Activated CD8-positive, alpha-beta memory T cell treated with anti-CD3 and anti-CD28 coated beads for 36 hours (primary cell): ENCODE data around the gene ARHGAP18. TPM values are rescaled to one million over a fixed set of nuclear protein-coding genes. Genes with fewer than 3 reads are reported as not detected.

Experiments used
- CTCF ChIA-PET: fragments of 350-600 bp; sonication (Branson Sonifier 250); formaldehyde crosslinking; loops from one replicate; lab custom pipeline; 2021; ENCODE audit warnings: antibody characterized with exemption; lab: Charles Lee
- POLR2A ChIA-PET: fragments of 350-600 bp; sonication (Branson Sonifier 250); formaldehyde crosslinking; loops from one replicate; lab custom pipeline; 2021; ENCODE audit warnings: antibody characterized with exemption; lab: Charles Lee
- total RNA-seq, 2 experiments: library from RNA; stranded (reverse); gene quantifications; one replicate each; pipeline ENCODE4 v1.2.3, GENCODE V29; 2021

Gene ARHGAP18
- total RNA-seq, 2 experiments from 2014 or later = 6.6 to 7.5 TPM

- ChIA-PET POLR2A (no interaction called here), CTCF (interaction anchor here (0.7 kb wide), 1 partner anchor 232 kb away, joined by 3 read pairs; no protein-coding TSS in a partner anchor)
These were observed 11.5 kb downstream of the ARHGAP18 start for GRCh38 chr6:129698430-129698829.

- ChIA-PET CTCF (no interaction called here), POLR2A (no interaction called here)
These were observed 12.2 kb downstream of the ARHGAP18 start for GRCh38 chr6:129697788-129698187.

- ChIA-PET CTCF (interaction anchor here (1.5 kb wide), 1 partner anchor 14 kb away, joined by 3 read pairs; no protein-coding TSS in a partner anchor), POLR2A (interaction anchor here (0.5 kb wide), 1 partner anchor 51 kb away, joined by 4 read pairs; no protein-coding TSS in a partner anchor)
These were observed 13.1 kb downstream of the ARHGAP18 start for GRCh38 chr6:129696843-129697242.

GRCh38 chr6:129696028-129696418 lies 14.0 kb downstream of the ARHGAP18 start:
- POLR2A ChIA-PET = interaction anchor here (0.6 kb wide), 1 partner anchor 52 kb away, joined by 3 read pairs; no protein-coding TSS in a partner anchor
- CTCF ChIA-PET = interaction anchor here (1.5 kb wide), 1 partner anchor 13 kb away, joined by 3 read pairs; no protein-coding TSS in a partner anchor

- ChIA-PET POLR2A (interaction anchor here (0.6 kb wide), 1 partner anchor 53 kb away, joined by 3 read pairs; no protein-coding TSS in a partner anchor), CTCF (no interaction called here)
These were observed 14.5 kb downstream of the ARHGAP18 start for GRCh38 chr6:129695373-129696027.

- ChIA-PET CTCF (no interaction called here), POLR2A (no interaction called here)
These were observed 15.9 kb downstream of the ARHGAP18 start for GRCh38 chr6:129694036-129694435.

- ChIA-PET CTCF (no interaction called here), POLR2A (no interaction called here)
These were observed 17.5 kb downstream of the ARHGAP18 start for GRCh38 chr6:129692467-129692866.

- POLR2A ChIA-PET = no interaction called here
- CTCF ChIA-PET = no interaction called here
These were observed 18.3 kb downstream of the ARHGAP18 start for GRCh38 chr6:129691709-129692108.

GRCh38 chr6:129691043-129691640 lies 18.8 kb downstream of the ARHGAP18 start:
- CTCF ChIA-PET = no interaction called here

GRCh38 chr6:129686941-129687627 lies 22.9 kb downstream of the ARHGAP18 start:
- CTCF ChIA-PET = interaction anchor here (0.7 to 0.8 kb wide), 2 partner anchors 20 to 42 kb away, joined by 3 read pairs; no protein-coding TSS in a partner anchor
- POLR2A ChIA-PET = no interaction called here

More at GRCh38 chr6:129691043-129691640, 18.8 kb downstream of the ARHGAP18 start:
- POLR2A ChIA-PET = no interaction called here

GRCh38 chr6:129685662-129686031 lies 24.3 kb downstream of the ARHGAP18 start:
- CTCF ChIA-PET = no interaction called here
- POLR2A ChIA-PET = no interaction called here

- ChIA-PET POLR2A (no interaction called here), CTCF (interaction anchor here (1.5 kb wide), 2 partner anchors 28 to 336 kb away, joined by 3 to 4 read pairs; no protein-coding TSS in a partner anchor)
These were observed 24.9 kb downstream of the ARHGAP18 start for GRCh38 chr6:129684903-129685661.

- POLR2A ChIA-PET = interaction anchor here (1.1 kb wide), 1 partner anchor 11 kb away, joined by 3 read pairs; no protein-coding TSS in a partner anchor
- CTCF ChIA-PET = interaction anchor here (0.9 to 1.5 kb wide), 4 partner anchors 11 to 337 kb away, joined by 3 to 4 read pairs (median 4); no protein-coding TSS in a partner anchor
These were observed 25.6 kb downstream of the ARHGAP18 start for GRCh38 chr6:129684323-129684884.

- ChIA-PET POLR2A (interaction anchor here (1.1 kb wide), 1 partner anchor 10 kb away, joined by 3 read pairs; no protein-coding TSS in a partner anchor), CTCF (interaction anchor here (0.9 to 1.5 kb wide), 5 partner anchors 11 to 337 kb away, joined by 3 to 4 read pairs (median 3); no protein-coding TSS in a partner anchor)
These were observed 26.2 kb downstream of the ARHGAP18 start for GRCh38 chr6:129683601-129684322.

GRCh38 chr6:129681913-129682205 lies 28.1 kb downstream of the ARHGAP18 start:
- ChIA-PET POLR2A (no interaction called here), CTCF (no interaction called here)

- ChIA-PET POLR2A (no interaction called here), CTCF (no interaction called here)
These were observed 29.3 kb downstream of the ARHGAP18 start for GRCh38 chr6:129680633-129681032.

GRCh38 chr6:129679758-129680157 lies 30.2 kb downstream of the ARHGAP18 start:
- CTCF ChIA-PET = no interaction called here
- POLR2A ChIA-PET = no interaction called here

GRCh38 chr6:129679275-129679674 lies 30.7 kb downstream of the ARHGAP18 start:
- CTCF ChIA-PET = no interaction called here

More at GRCh38 chr6:129679275-129679674, 30.7 kb downstream of the ARHGAP18 start:
- POLR2A ChIA-PET = no interaction called here
